HCT116 (cell line): ENCODE measurements around the gene GRID2. TPM values are rescaled to one million over a fixed set of nuclear protein-coding genes. Genes with fewer than 3 reads are reported as not detected.
A peak's percentile ranks its signal among the peaks of the same experiment; 100 is the strongest.

Experiments used
- ATAC-seq: fragments of 200-7000 bp; cut with Tn5 transposase; 2 replicates; pipeline ENCODE4 v1.9.1; 2020; ENCODE audit warnings: mild to moderate bottlenecking, moderate library complexity
- BruUV-seq: library from RNA; stranded (reverse); fragments of 400-500 nt; replicated peaks from 2 replicates; lab custom pipeline; 2021; lab: Mats Ljungman, UMichigan
- CTCF ChIA-PET: fragments of 300-600 bp; sonication (Branson Sonifier 250); formaldehyde crosslinking; loops from one replicate; lab custom pipeline; 2021; ENCODE audit warnings: antibody characterized with exemption; lab: Charles Lee
- POLR2A ChIA-PET: fragments of 300-600, 350-600 bp; sonication (Branson Sonifier 250); formaldehyde crosslinking; loops from one replicate; lab custom pipeline; 2021; ENCODE audit warnings: antibody characterized with exemption; lab: Charles Lee
- RAD21 ChIA-PET, 2 experiments: fragments of 300-600 bp; sonication (Branson Sonifier 250); formaldehyde crosslinking; loops; one replicate each; lab custom pipeline; 2023; ENCODE audit warnings: low total read pairs in 2 of 2; ENCODE audit not compliant: uncharacterized antibody in 2 of 2, unreplicated experiment in 2 of 2, low non-redundant PET in 1 of 2; lab: Charles Lee
- DNase-seq: peaks from one replicate; pipeline ENCODE4 v3.0.0-alpha.2; 2010; ENCODE audit warnings: low read depth, low spot score
- H2AFZ ChIP-seq: fragments of 200-600 bp; shearing (Covaris generic), sonication (generic); 2 replicates; pipeline ENCODE4 v1.6.1; 2017; ENCODE audit warnings: low read depth, mixed run types, mixed read lengths, antibody characterized with exemption, low read length; ENCODE audit not compliant: poor library complexity, severe bottlenecking
- H3K27ac ChIP-seq: 2 replicates; pipeline ENCODE4 v1.5.1; 2012; ENCODE audit warnings: low read depth, low read length
- H3K27me3 ChIP-seq: fragments of 200-600 bp; sonication (generic); 2 replicates; pipeline ENCODE4 v1.6.1; 2016; ENCODE audit warnings: mixed run types, low read length, mixed read lengths; ENCODE audit not compliant: insufficient read depth
- H3K36me3 ChIP-seq, 2 experiments: fragments of 200-500 bp in 1 of 2; fragments of 200-600 bp in 1 of 2; sonication (Bioruptor generic) in 1 of 2; sonication (generic) in 1 of 2; 2 replicates each; pipeline versions ENCODE4 v1.5.1 to v1.6.1; 2014 to 2016; ENCODE audit warnings: low read length in 2 of 2, inconsistent platforms in 1 of 2, mixed read lengths in 1 of 2, mixed run types in 1 of 2; ENCODE audit not compliant: insufficient read depth in 2 of 2, control insufficient read depth in 1 of 2
- H3K4me1 ChIP-seq, 2 experiments: fragments of 200-600 bp in 1 of 2; sonication (generic) in 1 of 2; 2 replicates each; pipeline versions ENCODE4 v1.5.1 to v1.6.1; 2012 to 2017; ENCODE audit warnings: low read length in 2 of 2, inconsistent platforms in 1 of 2, mild to moderate bottlenecking in 1 of 2, mixed read lengths in 1 of 2, mixed run types in 1 of 2, moderate library complexity in 1 of 2; ENCODE audit not compliant: insufficient read depth in 2 of 2, control insufficient read depth in 1 of 2
- H3K4me2 ChIP-seq: fragments of 200-600 bp; sonication (generic); 2 replicates; pipeline ENCODE4 v1.6.1; 2017; ENCODE audit warnings: mixed run types, low read length, mixed read lengths
- H3K4me3 ChIP-seq, 2 experiments: fragments of 200-600 bp in 1 of 2; sonication (generic) in 1 of 2; replicated peaks in 1 of 2; 2 replicates each; pipeline ENCODE4 v1.5.1; 2011 to 2016; ENCODE audit warnings: low read length in 2 of 2, control low read depth in 1 of 2, low read depth in 1 of 2, mild to moderate bottlenecking in 1 of 2, mixed read lengths in 1 of 2, mixed run types in 1 of 2
- H3K79me2 ChIP-seq: fragments of 200-600 bp; sonication (generic); 2 replicates; pipeline ENCODE4 v1.6.1; 2017; ENCODE audit warnings: mild to moderate bottlenecking, mixed run types, low read length, moderate library complexity, mixed read lengths; ENCODE audit not compliant: insufficient read depth
- H3K9ac ChIP-seq: fragments of 200-600 bp; sonication (generic); 2 replicates; pipeline ENCODE4 v1.6.1; 2016; ENCODE audit warnings: low read length, mixed read lengths
- H3K9me2 ChIP-seq: fragments of 200-600 bp; sonication (generic), shearing (Covaris generic); 2 replicates; pipeline ENCODE4 v1.6.1; 2017; ENCODE audit warnings: mixed run types, mild to moderate bottlenecking, moderate library complexity; ENCODE audit not compliant: insufficient read depth
- H3K9me3 ChIP-seq, 2 experiments: fragments of 200-500 bp in 1 of 2; fragments of 200-600 bp in 1 of 2; sonication (Bioruptor generic) in 1 of 2; sonication (generic) in 1 of 2; 2 replicates each; pipeline ENCODE4 v1.6.1; 2014 to 2017; ENCODE audit warnings: low read length in 2 of 2, mixed read lengths in 2 of 2, inconsistent platforms in 1 of 2, low read depth in 1 of 2, mild to moderate bottlenecking in 1 of 2, mixed run types in 1 of 2, moderate library complexity in 1 of 2; ENCODE audit not compliant: control insufficient read depth in 1 of 2, insufficient read depth in 1 of 2
- H4K20me1 ChIP-seq: fragments of 200-600 bp; sonication (generic), shearing (Covaris generic); 2 replicates; pipeline ENCODE4 v1.6.1; 2017; ENCODE audit warnings: mixed run types, mild to moderate bottlenecking, moderate library complexity; ENCODE audit not compliant: insufficient read depth
- CBX3 ChIP-seq: IDR thresholded peaks from 2 replicates; pipeline ENCODE4 v1.6.1; 2012; ENCODE audit warnings: low read depth
- CEBPB ChIP-seq: IDR thresholded peaks from 2 replicates; pipeline ENCODE4 v1.6.1; 2012; ENCODE audit warnings: low read depth
- ELF1 ChIP-seq: IDR thresholded peaks from 2 replicates; pipeline ENCODE4 v1.6.1; 2012; ENCODE audit warnings: low read depth, borderline replicate concordance
- FOSL1 ChIP-seq: IDR thresholded peaks from 2 replicates; pipeline ENCODE4 v1.6.1; 2012; ENCODE audit warnings: low read depth
- JUND ChIP-seq: IDR thresholded peaks from 2 replicates; pipeline ENCODE4 v1.6.1; 2012
- POLR2A ChIP-seq: IDR thresholded peaks from 2 replicates; pipeline ENCODE4 v1.7.0; 2011; ENCODE audit warnings: borderline replicate concordance; ENCODE audit not compliant: insufficient read depth, insufficient read length; ENCODE audit errors: extremely low read depth
- POLR2AphosphoS5 ChIP-seq: IDR thresholded peaks from 2 replicates; pipeline ENCODE4 v1.6.1; 2011; ENCODE audit warnings: mild to moderate bottlenecking, low read depth, low read length, moderate library complexity
- SIN3A ChIP-seq: IDR thresholded peaks from 2 replicates; pipeline ENCODE4 v1.6.1; 2012; ENCODE audit warnings: low read depth
- SP1 ChIP-seq: IDR thresholded peaks from 2 replicates; pipeline ENCODE4 v1.6.1; 2012; ENCODE audit warnings: low read depth
- SRF ChIP-seq: IDR thresholded peaks from 2 replicates; pipeline ENCODE4 v1.6.1; 2012; ENCODE audit warnings: low read depth
- ZFX ChIP-seq: fragments of 450-650 bp; IDR thresholded peaks from 2 replicates; pipeline ENCODE4 v1.6.1; 2017
- intact Hi-C: fragments of 100-400 bp; cut with micrococcal nuclease; formaldehyde crosslinking; loops from 2 replicates; pipeline ENCODE4 v1.10.0; 2022
- total RNA-seq: library from RNA; stranded (reverse); gene quantifications from one replicate; pipeline ENCODE4 v1.2.1, GENCODE V29; 2021; ENCODE audit not compliant: unreplicated experiment
- TF ChIP-seq, protein P1 (sequence below): IDR thresholded peaks from 2 replicates; pipeline ENCODE4 v1.6.1; 2011; ENCODE audit warnings: mild to moderate bottlenecking, low read length, moderate library complexity; ENCODE audit not compliant: insufficient replicate concordance; ENCODE audit errors: extremely low read depth
- TF ChIP-seq, protein P2 (sequence below): IDR thresholded peaks from 2 replicates; pipeline ENCODE4 v1.6.1; 2012; ENCODE audit warnings: low read depth
- TF ChIP-seq, protein P3 (sequence below), 3 experiments: fragments of 200-600 bp in 1 of 3; sonication (generic) in 1 of 3; IDR thresholded peaks in 2 of 3; conservative IDR thresholded peaks in 1 of 3; 2 replicates each; pipeline ENCODE4 v1.5.1; 2012 to 2017; ENCODE audit warnings: low read depth in 2 of 3, low read length in 2 of 3, antibody characterized with exemption in 1 of 3, borderline replicate concordance in 1 of 3, control low read depth in 1 of 3, mild to moderate bottlenecking in 1 of 3, mixed read lengths in 1 of 3, mixed run types in 1 of 3, moderate library complexity in 1 of 3; ENCODE audit not compliant: insufficient read depth in 1 of 3

Gene GRID2
- total RNA-seq, 1 experiment from 2014 or later: not detected

DNA sequence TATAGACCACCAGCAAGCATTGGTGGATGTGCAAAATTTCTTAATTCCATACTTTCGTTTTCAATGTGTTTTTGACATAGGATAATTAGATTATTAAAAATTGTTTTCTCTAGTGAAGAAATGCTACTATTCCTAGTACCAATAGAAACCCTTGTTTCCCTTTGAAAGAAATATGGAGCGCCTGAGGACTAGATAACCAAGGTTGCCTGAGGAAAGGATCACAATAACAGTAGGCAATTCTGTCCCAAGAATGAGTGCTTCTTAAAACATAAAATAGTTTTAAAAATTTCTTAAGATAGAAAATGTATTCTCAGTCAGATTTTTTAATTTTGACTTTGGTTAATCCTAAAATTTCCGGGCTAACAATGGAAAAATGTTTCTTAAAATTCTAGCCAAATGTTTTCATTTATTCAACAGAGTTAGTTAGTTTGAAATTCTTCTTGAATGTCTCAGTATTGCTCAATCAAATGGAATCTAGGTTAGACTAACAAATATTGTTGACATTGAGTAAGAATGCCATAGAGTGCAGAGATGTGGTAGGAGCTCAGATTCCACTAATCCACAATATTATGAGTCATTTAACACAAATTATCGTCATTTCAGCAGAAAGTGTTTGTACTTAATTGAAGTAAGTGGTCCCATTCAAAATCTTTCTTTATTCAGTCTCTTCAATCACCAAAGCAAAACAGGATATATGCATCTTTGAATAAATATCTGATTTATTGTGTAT is 666.0 kb downstream of the GRID2 start:
- no TSS peak for BruUV-seq
- Histone ChIP-seq H3K36me3 (no peaks in the 10 kb centered on the region), H3K27me3 (no peaks in the 10 kb centered on the region), H3K4me2 (peak overlapping the region; percentile 37; the same call in 1 of the 2 replicates), H3K4me1 (peaks cover 9 to 13% of the 10 kb centered on the region in 2 experiments), H4K20me1 (no peaks in the 10 kb centered on the region), H3K27ac (no peak overlapping the region), H3K9me3 (no peaks in the 10 kb centered on the region), H3K9ac (no peak overlapping the region), H2AFZ (no peak overlapping the region), H3K79me2 (no peaks in the 10 kb centered on the region), H3K4me3 (no peak overlapping the region), H3K9me2 (no peaks in the 10 kb centered on the region)
- ChIA-PET RAD21 (no interaction called here), CTCF (no interaction called here), POLR2A (no interaction called here)
- intact Hi-C loops: no loop called here
- peak; percentile 56 for DNase-seq
- peak; percentile 85 for ATAC-seq
- TF ChIP-seq ZFX (no peak), SP1 (peak; percentile 57), SRF (no peak), FOSL1 (peak; percentile 82), CBX3 (no peak), CEBPB (peak; percentile 96), JUND (peak; percentile 73), POLR2A (no peak), ELF1 (no peak), POLR2AphosphoS5 (no peak), SIN3A (no peak)
- TF ChIP-seq, protein P1, sequence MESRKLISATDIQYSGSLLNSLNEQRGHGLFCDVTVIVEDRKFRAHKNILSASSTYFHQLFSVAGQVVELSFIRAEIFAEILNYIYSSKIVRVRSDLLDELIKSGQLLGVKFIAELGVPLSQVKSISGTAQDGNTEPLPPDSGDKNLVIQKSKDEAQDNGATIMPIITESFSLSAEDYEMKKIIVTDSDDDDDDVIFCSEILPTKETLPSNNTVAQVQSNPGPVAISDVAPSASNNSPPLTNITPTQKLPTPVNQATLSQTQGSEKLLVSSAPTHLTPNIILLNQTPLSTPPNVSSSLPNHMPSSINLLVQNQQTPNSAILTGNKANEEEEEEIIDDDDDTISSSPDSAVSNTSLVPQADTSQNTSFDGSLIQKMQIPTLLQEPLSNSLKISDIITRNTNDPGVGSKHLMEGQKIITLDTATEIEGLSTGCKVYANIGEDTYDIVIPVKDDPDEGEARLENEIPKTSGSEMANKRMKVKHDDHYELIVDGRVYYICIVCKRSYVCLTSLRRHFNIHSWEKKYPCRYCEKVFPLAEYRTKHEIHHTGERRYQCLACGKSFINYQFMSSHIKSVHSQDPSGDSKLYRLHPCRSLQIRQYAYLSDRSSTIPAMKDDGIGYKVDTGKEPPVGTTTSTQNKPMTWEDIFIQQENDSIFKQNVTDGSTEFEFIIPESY: no peak
- TF ChIP-seq, protein P2, sequence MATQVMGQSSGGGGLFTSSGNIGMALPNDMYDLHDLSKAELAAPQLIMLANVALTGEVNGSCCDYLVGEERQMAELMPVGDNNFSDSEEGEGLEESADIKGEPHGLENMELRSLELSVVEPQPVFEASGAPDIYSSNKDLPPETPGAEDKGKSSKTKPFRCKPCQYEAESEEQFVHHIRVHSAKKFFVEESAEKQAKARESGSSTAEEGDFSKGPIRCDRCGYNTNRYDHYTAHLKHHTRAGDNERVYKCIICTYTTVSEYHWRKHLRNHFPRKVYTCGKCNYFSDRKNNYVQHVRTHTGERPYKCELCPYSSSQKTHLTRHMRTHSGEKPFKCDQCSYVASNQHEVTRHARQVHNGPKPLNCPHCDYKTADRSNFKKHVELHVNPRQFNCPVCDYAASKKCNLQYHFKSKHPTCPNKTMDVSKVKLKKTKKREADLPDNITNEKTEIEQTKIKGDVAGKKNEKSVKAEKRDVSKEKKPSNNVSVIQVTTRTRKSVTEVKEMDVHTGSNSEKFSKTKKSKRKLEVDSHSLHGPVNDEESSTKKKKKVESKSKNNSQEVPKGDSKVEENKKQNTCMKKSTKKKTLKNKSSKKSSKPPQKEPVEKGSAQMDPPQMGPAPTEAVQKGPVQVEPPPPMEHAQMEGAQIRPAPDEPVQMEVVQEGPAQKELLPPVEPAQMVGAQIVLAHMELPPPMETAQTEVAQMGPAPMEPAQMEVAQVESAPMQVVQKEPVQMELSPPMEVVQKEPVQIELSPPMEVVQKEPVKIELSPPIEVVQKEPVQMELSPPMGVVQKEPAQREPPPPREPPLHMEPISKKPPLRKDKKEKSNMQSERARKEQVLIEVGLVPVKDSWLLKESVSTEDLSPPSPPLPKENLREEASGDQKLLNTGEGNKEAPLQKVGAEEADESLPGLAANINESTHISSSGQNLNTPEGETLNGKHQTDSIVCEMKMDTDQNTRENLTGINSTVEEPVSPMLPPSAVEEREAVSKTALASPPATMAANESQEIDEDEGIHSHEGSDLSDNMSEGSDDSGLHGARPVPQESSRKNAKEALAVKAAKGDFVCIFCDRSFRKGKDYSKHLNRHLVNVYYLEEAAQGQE: no peak
- TF ChIP-seq, protein P3, sequence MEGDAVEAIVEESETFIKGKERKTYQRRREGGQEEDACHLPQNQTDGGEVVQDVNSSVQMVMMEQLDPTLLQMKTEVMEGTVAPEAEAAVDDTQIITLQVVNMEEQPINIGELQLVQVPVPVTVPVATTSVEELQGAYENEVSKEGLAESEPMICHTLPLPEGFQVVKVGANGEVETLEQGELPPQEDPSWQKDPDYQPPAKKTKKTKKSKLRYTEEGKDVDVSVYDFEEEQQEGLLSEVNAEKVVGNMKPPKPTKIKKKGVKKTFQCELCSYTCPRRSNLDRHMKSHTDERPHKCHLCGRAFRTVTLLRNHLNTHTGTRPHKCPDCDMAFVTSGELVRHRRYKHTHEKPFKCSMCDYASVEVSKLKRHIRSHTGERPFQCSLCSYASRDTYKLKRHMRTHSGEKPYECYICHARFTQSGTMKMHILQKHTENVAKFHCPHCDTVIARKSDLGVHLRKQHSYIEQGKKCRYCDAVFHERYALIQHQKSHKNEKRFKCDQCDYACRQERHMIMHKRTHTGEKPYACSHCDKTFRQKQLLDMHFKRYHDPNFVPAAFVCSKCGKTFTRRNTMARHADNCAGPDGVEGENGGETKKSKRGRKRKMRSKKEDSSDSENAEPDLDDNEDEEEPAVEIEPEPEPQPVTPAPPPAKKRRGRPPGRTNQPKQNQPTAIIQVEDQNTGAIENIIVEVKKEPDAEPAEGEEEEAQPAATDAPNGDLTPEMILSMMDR (IDR thresholded peaks at IDR 0.05 in 2 of 3, conservative IDR thresholded peaks at IDR 0.05 in 1 of 3; ENCODE audit: borderline replicate concordance in 1 of 3, insufficient read depth in 1 of 3, low read depth in 2 of 3, low read length in 2 of 3): no peak
